ENCODE results near the gene ETFB.

The ETFB gene

GRCh38 chr19:51372649-51373504 is 6.7 kb upstream of the ETFB start, which contains the start of gene NKG7:
TSS of gene NKG7 (minus strand) at chr19:51372654. CDS start at chr19:51372535, 119 bp downstream.
- no peak for DNase-seq (ENCODE audit: low spot score)

DNA sequence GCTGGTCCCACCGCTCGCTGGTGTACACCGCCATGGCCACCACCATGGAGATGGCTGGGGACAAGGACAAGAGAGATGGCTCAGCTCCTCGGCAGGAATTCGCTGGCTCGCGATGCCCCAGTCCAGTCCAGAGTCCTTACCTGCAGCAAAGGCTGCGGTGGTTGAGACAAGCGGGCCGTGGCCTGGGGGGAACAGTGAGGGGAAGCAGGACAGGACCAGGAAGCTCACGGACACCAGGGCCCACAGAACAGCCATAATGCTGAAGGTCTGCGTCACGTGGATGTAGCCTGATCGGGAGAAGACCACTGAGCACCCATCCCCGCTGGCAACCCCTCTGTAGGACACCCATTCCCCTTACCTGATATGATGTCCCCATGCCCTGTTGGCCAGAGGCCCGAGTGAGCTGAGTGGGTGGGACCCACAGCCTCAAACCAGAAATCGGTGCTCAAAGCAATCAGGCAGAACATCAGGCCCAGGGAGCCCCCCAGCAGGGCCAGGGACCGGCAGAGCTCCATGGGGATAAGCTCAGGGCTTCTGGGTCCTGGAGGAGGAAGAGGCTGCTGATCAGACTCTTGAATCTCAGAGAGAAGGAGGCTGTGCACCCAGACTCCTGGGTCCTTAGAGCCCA is 5.9 kb upstream of the ETFB start:
- DNase-seq (ENCODE audit: low spot score): no peak

- no peak for DNase-seq (ENCODE audit: low spot score)
Measured at GRCh38 chr19:51371186-51371690, 5.0 kb upstream of the ETFB start.

DNA sequence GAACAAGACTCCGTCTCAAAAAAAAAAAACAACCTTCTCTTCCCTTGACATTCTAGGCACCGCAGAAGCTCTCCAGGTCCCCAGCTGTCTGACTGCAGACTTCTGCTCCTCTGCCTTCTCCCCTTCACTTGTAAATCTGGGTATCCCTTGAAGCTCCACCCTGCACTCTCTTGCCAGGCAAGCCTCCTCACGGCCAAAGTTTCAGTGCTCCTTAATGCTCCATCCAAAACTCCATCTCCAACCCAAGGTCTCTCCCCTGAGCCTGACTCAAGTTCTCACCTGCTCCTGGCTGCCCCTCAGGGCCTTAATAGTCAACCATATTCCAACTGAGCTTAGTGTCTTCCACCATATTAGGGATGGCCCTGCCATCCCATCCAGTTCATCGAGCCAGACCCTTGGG is 4.0 kb upstream of the ETFB start:
- no peak for DNase-seq (ENCODE audit: low spot score)

GRCh38 chr19:51368366-51369282 is 2.4 kb upstream of the ETFB start, which contains the start of gene CLDND2:
TSS of gene CLDND2 (minus strand) at chr19:51369003. CDS start at chr19:51368577, 426 bp downstream.
- DNase-seq (ENCODE audit: low spot score): no peak

- DNase-seq (ENCODE audit: low spot score): peak; percentile 100
Measured at GRCh38 chr19:51367565-51368365, 1.6 kb upstream of the ETFB start.

DNA sequence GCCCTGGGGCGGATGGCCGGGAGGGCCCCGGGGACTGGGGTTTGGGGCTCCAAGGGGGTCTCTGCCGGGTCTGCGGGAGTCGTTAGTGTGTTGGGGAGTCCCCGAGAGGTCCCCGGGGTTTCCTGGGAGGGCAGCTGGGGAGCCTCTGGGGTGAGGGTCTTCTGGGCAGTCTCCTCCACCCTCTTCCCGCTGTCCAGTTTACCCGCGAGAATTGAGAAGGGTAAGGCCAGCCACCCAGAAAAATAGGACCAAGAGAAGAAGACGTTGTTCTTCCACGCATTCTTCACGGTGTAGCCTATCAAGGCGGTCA is 1.0 kb upstream of the ETFB start:
- DNase-seq (ENCODE audit: low spot score): no peak

GRCh38 chr19:51366389-51367254 is 434 bp upstream of the ETFB start:
- DNase-seq (ENCODE audit: low spot score): peak; percentile 98

DNA sequence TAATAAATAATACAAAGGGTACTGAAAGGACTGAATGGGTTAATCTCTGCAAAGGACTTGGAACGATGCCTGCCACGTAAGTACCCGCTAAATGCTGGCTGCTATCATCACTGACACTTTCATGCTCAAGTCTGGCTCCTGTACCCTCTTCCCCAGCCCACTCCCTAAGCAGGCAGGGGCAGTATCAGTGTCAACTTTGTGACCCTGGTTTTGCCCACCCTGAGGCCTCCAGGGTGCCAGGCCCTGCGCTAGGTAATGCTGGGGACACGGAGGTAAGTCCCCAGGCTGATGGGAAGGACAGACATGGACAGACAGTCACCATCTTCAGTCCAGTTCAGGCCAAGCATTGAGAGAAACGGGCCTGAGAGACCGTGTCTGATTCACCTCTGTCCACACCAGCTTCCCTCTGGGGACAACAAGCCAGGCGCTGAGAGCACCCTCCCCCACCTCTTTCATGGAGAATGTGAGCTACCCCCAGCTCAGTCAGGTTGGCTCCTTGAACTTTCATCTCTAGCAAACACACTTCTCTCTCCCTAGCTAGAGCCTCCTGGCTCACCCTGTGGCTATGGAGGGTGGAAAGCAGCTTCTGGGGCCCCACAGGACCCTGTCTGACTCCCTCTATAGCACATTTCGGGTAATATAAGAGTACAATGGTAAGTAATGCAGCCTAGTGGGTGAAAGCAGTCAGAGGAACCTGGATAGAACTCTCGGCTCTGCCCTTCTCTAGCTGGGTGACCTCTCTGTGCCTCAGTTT is 800 bp downstream of the ETFB start:
- no peak for DNase-seq (ENCODE audit: low spot score)

- DNase-seq (ENCODE audit: low spot score): no peak
Measured at GRCh38 chr19:51364200-51365106, 1.7 kb downstream of the ETFB start.

DNA sequence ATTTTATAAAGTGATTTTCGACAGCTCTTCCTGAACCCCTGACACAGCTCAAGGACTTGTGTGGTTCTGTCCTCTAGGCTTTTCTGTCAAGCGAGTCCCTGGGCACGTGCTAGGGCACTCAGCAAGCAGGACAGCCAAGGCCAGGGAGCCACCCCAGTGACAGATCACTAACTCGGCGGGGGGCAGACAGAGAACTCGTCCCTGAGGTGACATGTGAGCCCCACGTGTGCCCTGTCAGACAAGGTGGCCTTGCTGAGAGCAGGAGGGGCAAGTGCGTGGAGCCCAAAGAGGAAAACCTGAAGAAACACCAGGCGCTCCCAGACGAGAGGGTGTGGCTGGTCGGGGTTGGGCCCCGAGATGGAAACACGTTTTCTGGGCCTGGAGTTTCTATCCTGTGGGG is 4.9 kb downstream of the ETFB start:
- DNase-seq (ENCODE audit: low spot score): no peak

GRCh38 chr19:51359294-51359693 is 6.9 kb downstream of the ETFB start:
- DNase-seq (ENCODE audit: low spot score): no peak

DNA sequence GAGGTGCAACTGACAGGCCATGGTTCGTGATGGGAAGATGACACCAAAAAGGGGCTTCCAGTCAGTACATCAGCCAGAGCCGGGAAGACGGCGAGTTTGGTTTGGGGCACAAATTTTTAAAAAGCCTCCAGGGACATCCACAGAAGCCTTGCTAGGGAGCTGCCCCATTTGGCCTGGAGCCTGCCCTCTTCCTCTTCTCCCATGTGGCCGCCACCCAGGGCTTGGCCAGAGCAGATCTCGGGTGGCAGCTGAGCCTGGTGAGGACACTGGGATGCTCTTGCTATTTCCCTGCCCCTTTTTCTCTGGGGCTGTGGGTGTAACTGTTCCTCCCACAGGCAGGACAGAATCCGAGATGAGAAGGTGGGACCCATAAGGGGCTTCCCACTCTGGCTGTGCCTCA is 8.2 kb downstream of the ETFB start:
- DNase-seq (ENCODE audit: low spot score): no peak

- DNase-seq (ENCODE audit: low spot score): no peak
Measured at GRCh38 chr19:51356159-51356801, 9.9 kb downstream of the ETFB start.

DNA sequence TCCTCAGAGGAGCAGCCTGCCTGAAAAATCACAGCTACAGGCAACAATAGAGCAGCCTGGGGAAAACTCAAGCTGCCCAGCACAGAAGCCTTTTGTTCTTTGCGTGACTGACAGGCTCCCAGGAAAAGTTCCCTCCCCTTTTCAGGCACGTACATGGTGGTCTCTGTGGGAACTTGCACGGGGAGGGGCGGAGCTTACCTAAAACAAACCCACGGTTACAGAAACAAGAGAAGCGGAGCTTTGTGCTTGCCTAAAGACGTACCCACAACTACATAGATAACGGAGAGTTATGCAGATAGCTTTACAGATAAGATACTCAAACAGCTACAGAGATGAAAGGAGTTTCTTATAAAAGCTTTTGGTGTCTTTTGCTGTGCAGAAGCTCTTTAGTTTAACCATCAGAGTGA is 11.4 kb downstream of the ETFB start:
- no peak for DNase-seq (ENCODE audit: low spot score)

DNA sequence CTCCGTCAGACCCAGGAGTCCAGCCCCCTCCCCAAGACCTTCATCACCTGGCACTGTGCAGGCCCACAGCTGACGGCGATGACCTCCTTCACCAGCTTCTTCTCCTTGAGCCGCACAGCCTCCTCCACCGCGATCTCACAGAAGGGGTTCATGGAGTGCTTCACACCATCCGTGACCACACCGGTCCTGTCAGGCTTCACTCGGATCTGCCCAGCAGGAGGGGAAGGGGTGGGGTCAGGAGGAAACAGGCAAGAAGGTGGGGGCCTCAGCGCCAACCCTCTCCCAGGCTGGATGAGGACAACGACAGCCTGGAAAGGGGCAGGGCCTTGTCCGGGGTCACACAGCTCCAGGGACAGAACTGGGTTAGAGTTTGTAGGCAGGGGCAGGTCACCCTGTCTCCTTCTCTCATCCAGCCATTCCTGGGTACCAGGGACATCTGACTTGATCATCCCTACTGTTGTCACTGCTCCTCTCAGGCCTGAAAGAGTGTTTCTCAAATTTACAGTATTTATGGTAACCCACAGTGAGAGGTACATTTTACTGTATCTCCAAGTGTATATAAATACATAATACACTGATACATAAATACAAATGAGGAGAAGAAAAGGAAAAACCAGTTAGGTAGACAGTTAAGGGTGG is 12.0 kb downstream of the ETFB start:
- DNase-seq (ENCODE audit: low spot score): no peak

- no peak for DNase-seq (ENCODE audit: low spot score)
Measured at GRCh38 chr19:51352783-51353360, 13.3 kb downstream of the ETFB start.

Measured in left forelimb (tissue), 1 donor.